Endothelial cell (in vitro differentiated cells): Measurements from ENCODE around the gene KRTAP5-7. TPM values are rescaled to one million over a fixed set of nuclear protein-coding genes. Genes with fewer than 3 reads are reported as not detected.

Experiments
- DNase-seq: peaks from one replicate; pipeline ENCODE4 v3.0.0; 2021; ENCODE audit warnings: low spot score
- H3K27ac Mint-ChIP-seq: one replicate; pipeline ENCODE4 v1.8.0; 2021; ENCODE audit warnings: mixed read lengths, inconsistent platforms; ENCODE audit not compliant: unreplicated experiment
- H3K27me3 Mint-ChIP-seq: one replicate; pipeline ENCODE4 v1.8.0; 2021; ENCODE audit warnings: mild to moderate bottlenecking, moderate library complexity, mixed read lengths, inconsistent platforms; ENCODE audit not compliant: unreplicated experiment
- H3K36me3 Mint-ChIP-seq: one replicate; pipeline ENCODE4 v1.8.0; 2021; ENCODE audit warnings: mild to moderate bottlenecking, low read depth, mixed read lengths, inconsistent platforms; ENCODE audit not compliant: unreplicated experiment
- H3K4me1 Mint-ChIP-seq: one replicate; pipeline ENCODE4 v1.8.0; 2021; ENCODE audit warnings: mild to moderate bottlenecking, mixed read lengths, inconsistent platforms; ENCODE audit not compliant: unreplicated experiment
- H3K4me3 Mint-ChIP-seq: one replicate; pipeline ENCODE4 v1.8.0; 2021; ENCODE audit warnings: mild to moderate bottlenecking, mixed read lengths, inconsistent platforms; ENCODE audit not compliant: unreplicated experiment
- H3K9me3 Mint-ChIP-seq: one replicate; pipeline ENCODE4 v1.8.0; 2021; ENCODE audit warnings: mixed read lengths, inconsistent platforms; ENCODE audit not compliant: unreplicated experiment
- total RNA-seq: library from RNA; stranded (reverse); fragmentation: NEBNext Ultra II Directional; extraction: Animal tissue kit (Norgen Biotek cat#: 25700); gene quantifications from one replicate; pipeline ENCODE4 v1.2.1, GENCODE V29; 2021; ENCODE audit not compliant: unreplicated experiment
- TF ChIP-seq, protein P1 (sequence below): fragments of 200-600 bp; sonication (generic); IDR thresholded peaks from one replicate; pipeline ENCODE4 v1.5.0; 2021; ENCODE audit warnings: antibody characterized with exemption; ENCODE audit not compliant: unreplicated experiment

KRTAP5-7 gene
- total RNA-seq, 1 donor from 2014 or later, result not detected

DNA sequence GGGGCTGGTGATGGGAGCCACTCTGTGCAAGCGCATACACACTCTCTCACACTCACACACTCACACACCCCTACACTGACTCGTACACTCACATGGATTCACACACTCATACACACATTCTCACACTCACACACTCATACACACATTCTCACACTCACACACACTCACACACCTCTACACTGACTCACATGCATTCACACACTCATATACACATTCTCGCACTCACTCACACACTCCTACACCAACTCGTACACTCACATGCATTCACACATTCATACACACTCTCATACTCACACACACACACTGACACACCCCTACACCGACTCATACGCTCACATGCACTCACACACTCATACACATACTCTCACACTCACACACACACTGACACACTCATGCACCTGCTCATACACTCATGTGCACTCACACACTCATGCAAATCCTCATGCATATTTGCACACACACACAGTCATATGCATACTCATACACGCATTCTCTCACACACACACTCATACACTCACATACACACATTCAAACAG, 50.5 kb downstream of the KRTAP5-7 start:
- Mint-ChIP-seq H3K4me1 (peaks cover 21% of the 10 kb centered on the region), H3K27me3 (no peaks in the 10 kb centered on the region), H3K4me3 (no peak overlapping the region), H3K9me3 (no peaks in the 10 kb centered on the region), H3K27ac (no peak overlapping the region), H3K36me3 (no peaks in the 10 kb centered on the region)
- TF ChIP-seq, protein P1, sequence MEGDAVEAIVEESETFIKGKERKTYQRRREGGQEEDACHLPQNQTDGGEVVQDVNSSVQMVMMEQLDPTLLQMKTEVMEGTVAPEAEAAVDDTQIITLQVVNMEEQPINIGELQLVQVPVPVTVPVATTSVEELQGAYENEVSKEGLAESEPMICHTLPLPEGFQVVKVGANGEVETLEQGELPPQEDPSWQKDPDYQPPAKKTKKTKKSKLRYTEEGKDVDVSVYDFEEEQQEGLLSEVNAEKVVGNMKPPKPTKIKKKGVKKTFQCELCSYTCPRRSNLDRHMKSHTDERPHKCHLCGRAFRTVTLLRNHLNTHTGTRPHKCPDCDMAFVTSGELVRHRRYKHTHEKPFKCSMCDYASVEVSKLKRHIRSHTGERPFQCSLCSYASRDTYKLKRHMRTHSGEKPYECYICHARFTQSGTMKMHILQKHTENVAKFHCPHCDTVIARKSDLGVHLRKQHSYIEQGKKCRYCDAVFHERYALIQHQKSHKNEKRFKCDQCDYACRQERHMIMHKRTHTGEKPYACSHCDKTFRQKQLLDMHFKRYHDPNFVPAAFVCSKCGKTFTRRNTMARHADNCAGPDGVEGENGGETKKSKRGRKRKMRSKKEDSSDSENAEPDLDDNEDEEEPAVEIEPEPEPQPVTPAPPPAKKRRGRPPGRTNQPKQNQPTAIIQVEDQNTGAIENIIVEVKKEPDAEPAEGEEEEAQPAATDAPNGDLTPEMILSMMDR, result no peak
- no peak for DNase-seq

Other genes with a start within 250 kb of the KRTAP5-7 start
- gene DHCR7, start 78.9 kb upstream of the KRTAP5-7 start, total RNA-seq, result 130 TPM
- gene NADSYN1, start 74.1 kb upstream of the KRTAP5-7 start, total RNA-seq, result 69.0 TPM
- not detected for gene KRTAP5-8, start 10.8 kb downstream of the KRTAP5-7 start, total RNA-seq
- gene KRTAP5-9, start 21.2 kb downstream of the KRTAP5-7 start, total RNA-seq, result 0.80 TPM
- gene KRTAP5-10, start 38.3 kb downstream of the KRTAP5-7 start, total RNA-seq, result 0.23 TPM
- gene KRTAP5-11, start 55.6 kb downstream of the KRTAP5-7 start, total RNA-seq, result not detected